UCSD-AML1 (cell line): ENCODE results near the gene TEX30.
A peak's percentile ranks its signal among the peaks of the same experiment; 100 is the strongest.

ENCODE experiments used
- DNase-seq: peaks from one replicate; lab custom pipeline; 2025; ENCODE audit not compliant: unreplicated experiment; lab: John Stamatoyannopoulos, UW

The TEX30 gene

GRCh38 chr13:102779436-102780159, 6.0 kb upstream of the TEX30 start:
- DNase-seq, result peak; percentile 36

GRCh38 chr13:102777736-102778135, 4.2 kb upstream of the TEX30 start:
- no peak for DNase-seq

DNA sequence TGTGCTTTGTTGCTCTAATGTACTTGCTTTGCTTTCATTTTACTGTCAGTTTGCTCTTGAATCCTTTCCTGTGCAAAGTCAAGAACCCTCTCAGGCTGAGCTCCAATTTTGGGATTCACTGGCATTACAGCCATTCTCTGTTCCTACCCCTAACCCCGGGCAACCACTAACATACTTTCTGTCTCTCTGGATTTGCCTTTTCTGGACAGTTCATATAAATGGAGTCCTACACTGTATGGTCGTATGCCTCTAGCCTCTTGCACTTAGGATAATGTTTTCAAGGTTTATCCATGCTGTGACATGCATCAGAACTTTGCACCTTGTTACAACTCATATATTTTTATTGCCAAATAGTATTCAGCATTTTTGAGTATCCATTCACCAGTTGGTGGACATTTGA, 2.7 kb upstream of the TEX30 start:
- no peak for DNase-seq

GRCh38 chr13:102774591-102775520, 1.3 kb upstream of the TEX30 start:
- peak; percentile 36 for DNase-seq

DNA sequence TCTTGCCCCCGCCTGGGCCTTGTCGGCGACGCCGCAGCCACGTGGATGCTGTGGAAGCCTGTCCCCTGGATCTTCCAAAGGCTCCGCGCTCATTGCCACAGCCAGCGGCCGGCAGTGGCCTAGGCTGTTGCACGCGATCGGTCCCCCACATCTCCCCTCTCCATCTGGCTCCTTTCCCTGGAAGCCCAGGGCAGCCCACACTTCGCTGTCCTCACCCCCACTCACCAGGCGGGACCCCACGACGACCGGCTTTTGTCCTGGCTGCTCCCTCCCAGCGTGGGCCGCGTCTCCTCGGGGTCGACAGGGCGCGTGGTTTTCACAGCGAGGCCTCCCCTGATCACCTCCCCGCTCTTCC, 605 bp upstream of the TEX30 start:
- peak; percentile 49 for DNase-seq

DNA sequence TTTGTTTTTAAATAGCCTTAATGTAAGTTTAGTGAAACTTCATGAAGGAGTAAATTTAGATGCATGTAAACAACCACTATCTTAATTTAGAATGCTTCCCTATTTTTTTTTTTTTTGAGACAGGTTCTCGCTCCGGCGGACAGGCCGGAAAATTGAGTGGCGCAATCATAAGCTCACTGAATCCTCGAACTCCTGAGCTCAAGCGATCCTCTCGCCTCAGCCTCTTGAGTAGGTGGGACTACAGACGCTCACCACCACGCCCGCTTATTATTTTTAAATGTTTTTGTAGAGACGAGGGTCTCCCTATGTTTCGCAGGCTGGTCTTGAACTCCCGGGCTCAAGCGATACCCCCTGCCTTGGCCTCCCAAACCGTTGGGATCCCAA, 1.6 kb downstream of the TEX30 start:
- DNase-seq, result peak; percentile 26

GRCh38 chr13:102771298-102772041, 2.1 kb downstream of the TEX30 start:
- peak; percentile 12 for DNase-seq

DNA sequence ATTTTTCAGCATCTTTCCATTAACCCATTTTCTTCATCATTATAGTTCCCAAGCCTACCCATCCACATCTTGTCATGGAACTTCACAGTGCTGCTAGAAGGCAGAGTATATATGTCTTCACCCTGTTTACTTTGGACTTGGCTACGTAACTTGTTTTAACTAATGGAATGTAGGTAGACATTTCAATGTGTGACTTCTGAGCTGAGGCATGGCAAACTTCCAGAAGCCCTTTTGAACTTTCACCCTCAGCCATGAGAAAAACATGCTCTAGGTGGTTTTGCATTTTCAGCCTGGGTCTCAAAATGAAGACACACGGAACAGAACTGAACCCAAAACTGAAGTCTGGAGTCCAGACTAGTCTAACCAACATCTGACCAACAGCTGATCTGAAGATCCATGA, 3.2 kb downstream of the TEX30 start:
- no peak for DNase-seq

DNA sequence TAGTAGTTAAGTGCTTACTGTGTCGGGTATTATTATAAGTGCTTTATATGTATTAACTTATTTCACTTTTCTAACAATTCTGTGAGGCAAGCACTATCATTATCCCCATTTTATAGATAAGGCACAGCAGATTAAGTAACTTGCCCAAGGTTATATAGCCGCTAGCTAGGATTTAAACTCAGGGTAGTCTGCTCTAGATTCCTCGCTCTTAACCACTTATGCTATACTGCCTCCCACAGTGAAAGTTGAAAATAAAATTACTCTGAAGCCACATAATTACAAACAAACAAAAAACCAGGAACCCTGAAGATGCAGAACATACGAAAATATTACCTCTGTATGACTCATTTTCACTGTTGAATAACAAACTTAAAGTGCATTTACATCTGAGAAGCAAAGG, 3.9 kb downstream of the TEX30 start:
- DNase-seq, result no peak

GRCh38 chr13:102768909-102769308, 4.7 kb downstream of the TEX30 start:
- no peak for DNase-seq

DNA sequence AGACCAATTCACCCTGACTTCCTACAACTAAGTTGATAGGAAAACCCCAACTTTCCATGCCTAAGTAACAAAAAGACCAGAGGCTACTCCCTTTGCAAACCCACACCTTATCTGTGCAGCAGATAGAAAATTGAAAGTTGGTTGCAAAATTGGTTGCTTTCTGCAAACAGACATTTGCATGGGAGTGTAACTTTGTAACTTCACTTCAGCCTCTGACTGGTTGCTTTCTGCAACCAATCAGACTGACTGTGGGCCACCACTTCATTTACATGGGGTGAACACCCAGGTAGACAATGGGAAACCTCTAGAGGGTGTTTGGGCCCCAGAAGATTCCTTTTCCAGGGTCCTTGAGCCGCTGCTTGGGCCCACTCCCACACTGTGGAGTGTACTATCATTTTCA, 9.8 kb downstream of the TEX30 start:
- DNase-seq, result no peak

GRCh38 chr13:102761071-102761470, 12.5 kb downstream of the TEX30 start:
- no peak for DNase-seq

GRCh38 chr13:102758842-102759241, 14.7 kb downstream of the TEX30 start:
- no peak for DNase-seq

GRCh38 chr13:102757006-102757405, 16.6 kb downstream of the TEX30 start:
- no peak for DNase-seq

DNA sequence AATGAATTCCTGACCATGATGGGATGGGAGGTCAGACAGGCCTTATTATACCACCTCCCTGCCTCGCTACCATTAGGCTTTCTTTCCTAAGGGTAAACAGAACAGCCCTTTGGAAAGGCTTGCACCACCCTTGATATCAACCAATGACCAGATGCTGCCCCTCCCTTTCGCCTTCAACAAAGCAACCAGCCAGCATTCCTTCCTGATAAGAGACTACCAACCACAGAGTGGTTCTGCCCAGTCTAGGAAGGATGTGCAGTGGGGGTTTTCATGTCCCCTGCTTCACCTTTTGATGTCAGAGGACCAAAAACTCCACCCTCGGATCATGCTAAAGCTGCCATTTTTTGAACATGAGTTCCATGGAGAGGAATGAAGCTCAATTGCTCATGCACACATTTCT, 21.7 kb downstream of the TEX30 start:
- DNase-seq, result no peak

DNA sequence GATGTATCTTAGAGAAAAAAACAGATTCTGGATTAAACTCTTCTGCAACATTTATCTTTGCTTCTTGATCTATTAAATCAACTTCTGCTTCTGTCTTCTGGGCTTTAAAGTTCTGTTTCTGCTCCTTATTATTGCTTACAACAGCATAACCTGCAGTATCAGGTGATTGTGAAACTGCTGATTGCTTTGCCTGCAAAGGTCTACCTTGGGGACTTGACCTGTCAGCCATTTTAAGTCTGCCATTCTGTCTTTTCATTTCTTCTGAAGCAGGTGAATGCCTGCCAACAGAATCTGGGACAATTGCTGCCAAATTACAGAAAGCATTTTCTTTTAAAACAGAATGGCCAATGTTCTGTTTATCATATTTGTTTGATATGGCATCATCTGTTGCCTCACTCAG, 31.1 kb downstream of the TEX30 start:
- no peak for DNase-seq

DNA sequence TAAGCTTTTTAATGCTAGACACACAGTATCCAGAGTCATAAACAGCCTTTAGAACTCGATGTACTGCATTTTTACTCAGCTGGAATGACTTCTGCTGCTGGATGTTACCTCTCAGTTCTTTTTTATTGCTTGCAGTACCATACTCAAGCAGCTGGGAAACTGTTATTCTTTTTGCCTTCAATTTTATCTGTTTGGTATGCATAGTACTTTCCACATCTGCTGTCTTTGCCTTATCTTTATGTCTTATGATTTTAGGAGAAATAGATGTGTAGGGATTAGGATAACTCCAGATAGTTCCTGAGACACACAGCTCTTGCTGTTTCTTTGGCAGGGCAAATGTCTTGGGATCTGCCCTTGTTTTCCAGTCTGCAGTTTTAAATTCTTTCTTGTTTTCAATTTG, 31.5 kb downstream of the TEX30 start:
- DNase-seq, result no peak

- no peak for DNase-seq
Measured at GRCh38 chr13:102729560-102730270, 43.9 kb downstream of the TEX30 start.

- DNase-seq, result no peak
Measured at GRCh38 chr13:102726430-102726829, 47.2 kb downstream of the TEX30 start.

DNA sequence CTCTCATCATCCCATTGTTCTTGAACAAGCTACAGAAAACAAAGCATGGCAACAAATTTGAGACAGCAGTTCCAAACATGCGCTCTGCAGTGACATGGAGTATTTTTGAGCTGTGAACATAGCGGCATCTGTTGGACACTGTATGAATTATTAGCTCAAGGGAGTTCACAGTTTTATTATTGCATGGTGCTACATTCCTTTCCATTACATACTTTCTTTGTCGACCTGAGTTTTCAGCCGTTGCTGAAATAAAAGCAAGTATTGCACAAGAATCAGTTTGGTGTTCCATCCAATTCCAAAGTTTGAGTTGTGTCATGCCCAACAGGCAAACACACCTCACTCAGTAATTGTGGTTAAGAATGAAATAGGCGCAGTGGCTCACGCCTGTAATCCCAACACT, 48.7 kb downstream of the TEX30 start:
- no peak for DNase-seq

- no peak for DNase-seq
Measured at GRCh38 chr13:102721800-102722231, 51.8 kb downstream of the TEX30 start.
